Cardiac muscle cell (in vitro differentiated cells and primary cell): ENCODE results near the gene LRFN4. TPM values are rescaled to one million over a fixed set of nuclear protein-coding genes. Genes with fewer than 3 reads are reported as not detected.

ENCODE experiments used
- DNase-seq, 2 donors: peaks; one replicate each; pipeline versions ENCODE4 v3.0.0 to v3.0.0-alpha.2; 2010 to 2017; ENCODE audit warnings: low read depth in 1 of 2, low spot score in 1 of 2
- H3K27ac ChIP-seq: fragments of 200-600 bp; sonication (generic); 2 replicates; pipeline ENCODE4 v1.5.1; 2016
- H3K27me3 ChIP-seq: fragments of 200-600 bp; sonication (generic); 2 replicates; pipeline ENCODE4 v1.6.0; 2016; ENCODE audit warnings: control low read depth
- H3K36me3 ChIP-seq: fragments of 200-600 bp; sonication (generic); 2 replicates; pipeline ENCODE4 v1.5.1; 2016; ENCODE audit warnings: control low read depth
- H3K4me1 ChIP-seq: fragments of 200-600 bp; sonication (generic); 2 replicates; pipeline ENCODE4 v1.8.1; 2017; ENCODE audit warnings: low read depth, mild to moderate bottlenecking, mixed run types
- H3K4me3 ChIP-seq: fragments of 200-600 bp; sonication (generic); 2 replicates; pipeline ENCODE4 v1.5.1; 2016; ENCODE audit warnings: mild to moderate bottlenecking
- H3K9me3 ChIP-seq: fragments of 200-600 bp; sonication (generic); 2 replicates; pipeline ENCODE4 v1.5.1; 2017; ENCODE audit warnings: low read depth, mild to moderate bottlenecking, control low read depth
- CTCF ChIP-seq: IDR thresholded peaks from 2 replicates; pipeline ENCODE4 v1.5.1; 2012; ENCODE audit warnings: low read depth, mild to moderate bottlenecking, low read length
- polyA plus RNA-seq: library from polyadenylated mRNA; unstranded; fragments of >200 nt; fragmentation: Nextera tagmentation; extraction: Ambion mirVana; gene quantifications from 2 replicates; pipeline ENCODE4 v1.2.1, GENCODE V29; 2016
- total RNA-seq: library from RNA; depleted of rRNA; stranded (reverse); fragments of >200 nt; gene quantifications from 2 replicates; pipeline ENCODE4 v1.2.3, GENCODE V29; 2016

Gene LRFN4
- total and polyA plus RNA-seq, 2 experiments from 2014 or later: 41.6 to 50.4 TPM

- H3K27me3 ChIP-seq: no peaks in the 10 kb centered on the region
Observed at GRCh38 chr11:66850588-66851238, 6.2 kb upstream of the LRFN4 start.

GRCh38 chr11:66851239-66851596, 5.6 kb upstream of the LRFN4 start:
- Histone ChIP-seq H3K9me3 (no peaks in the 10 kb centered on the region), H3K27ac (no peak overlapping the region), H3K27me3 (no peaks in the 10 kb centered on the region), H3K4me1 (peaks cover 6% of the 10 kb centered on the region), H3K4me3 (no peak overlapping the region), H3K36me3 (no peaks in the 10 kb centered on the region)
- no peak for TF ChIP-seq CTCF
- DNase-seq: no peak

More at GRCh38 chr11:66850588-66851238, 6.2 kb upstream of the LRFN4 start:
- Histone ChIP-seq H3K4me1 (peaks cover 5% of the 10 kb centered on the region), H3K36me3 (no peaks in the 10 kb centered on the region), H3K9me3 (no peaks in the 10 kb centered on the region), H3K4me3 (no peak overlapping the region), H3K27ac (no peak overlapping the region)
- DNase-seq: no peak
- no peak for TF ChIP-seq CTCF

- Histone ChIP-seq H3K4me1 (peaks cover 6% of the 10 kb centered on the region), H3K27ac (no peak overlapping the region), H3K27me3 (no peaks in the 10 kb centered on the region), H3K4me3 (no peak overlapping the region), H3K9me3 (no peaks in the 10 kb centered on the region), H3K36me3 (no peaks in the 10 kb centered on the region)
- peak; percentile 1 for TF ChIP-seq CTCF
- no peak for DNase-seq
Observed at GRCh38 chr11:66851698-66852465, 5.0 kb upstream of the LRFN4 start.

- Histone ChIP-seq H3K36me3 (no peaks in the 10 kb centered on the region), H3K4me3 (no peak overlapping the region), H3K27ac (no peak overlapping the region), H3K27me3 (no peaks in the 10 kb centered on the region), H3K9me3 (no peaks in the 10 kb centered on the region), H3K4me1 (peaks cover 6% of the 10 kb centered on the region)
- no peak for TF ChIP-seq CTCF
- no peak for DNase-seq
Observed at GRCh38 chr11:66852466-66853241, 4.2 kb upstream of the LRFN4 start.

GRCh38 chr11:66853242-66854229, 3.3 kb upstream of the LRFN4 start:
- Histone ChIP-seq H3K36me3 (no peaks in the 10 kb centered on the region), H3K4me1 (peaks cover 6% of the 10 kb centered on the region), H3K9me3 (no peaks in the 10 kb centered on the region), H3K27ac (no peak overlapping the region), H3K4me3 (no peak overlapping the region), H3K27me3 (no peaks in the 10 kb centered on the region)
- DNase-seq: no peak
- no peak for TF ChIP-seq CTCF
